Measurements from ENCODE around the gene LRRK1.
A peak's percentile ranks its signal among the peaks of the same experiment; 100 is the strongest.

Gene LRRK1

DNA sequence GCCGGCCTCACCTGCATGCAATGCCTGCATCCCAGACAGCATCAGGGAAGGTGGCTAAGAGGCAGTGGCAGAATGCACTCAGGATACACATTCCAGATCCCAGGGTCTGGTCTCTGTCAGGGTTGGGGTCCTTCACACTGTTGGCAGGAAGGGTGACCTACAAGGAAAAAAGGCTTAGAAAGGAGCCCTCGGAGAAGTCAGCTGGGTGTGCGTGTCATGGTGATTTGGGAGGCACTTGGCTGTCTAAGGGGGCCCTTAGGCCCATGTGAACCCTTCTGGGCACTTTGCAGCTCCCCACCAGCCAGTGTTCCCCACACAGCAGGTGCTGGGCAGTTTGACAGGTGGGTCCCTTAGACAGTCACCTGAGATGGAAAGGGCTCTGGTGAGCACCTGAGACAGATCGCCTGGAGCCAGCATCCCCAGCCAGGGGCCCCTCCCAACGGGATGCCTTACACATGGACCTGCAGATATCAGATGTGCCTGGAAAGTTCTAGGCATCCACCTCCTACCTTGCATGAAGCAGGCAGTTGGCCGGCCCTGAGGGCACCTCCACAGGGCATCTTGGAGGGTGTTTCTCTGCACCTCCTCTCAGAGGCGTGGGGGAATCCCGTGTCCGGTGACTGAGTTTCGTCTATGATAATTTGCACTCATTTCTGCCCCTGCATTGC is 131.6 kb downstream of the LRRK1 start:
- TF ChIP-seq POLR2AphosphoS5 (IDR thresholded peaks at IDR 0.05; ENCODE audit: low read depth, low read length) (no peak), POLR2A (IDR thresholded peaks at IDR 0.05; ENCODE audit: low read depth, low read length) (no peak), TAF1 (IDR thresholded peaks at IDR 0.05; ENCODE audit: borderline replicate concordance, low read depth, low read length) (no peak)
- FAIRE-seq (no peak), DNase-seq (ENCODE audit: insufficient read length) (no peak)

DNA sequence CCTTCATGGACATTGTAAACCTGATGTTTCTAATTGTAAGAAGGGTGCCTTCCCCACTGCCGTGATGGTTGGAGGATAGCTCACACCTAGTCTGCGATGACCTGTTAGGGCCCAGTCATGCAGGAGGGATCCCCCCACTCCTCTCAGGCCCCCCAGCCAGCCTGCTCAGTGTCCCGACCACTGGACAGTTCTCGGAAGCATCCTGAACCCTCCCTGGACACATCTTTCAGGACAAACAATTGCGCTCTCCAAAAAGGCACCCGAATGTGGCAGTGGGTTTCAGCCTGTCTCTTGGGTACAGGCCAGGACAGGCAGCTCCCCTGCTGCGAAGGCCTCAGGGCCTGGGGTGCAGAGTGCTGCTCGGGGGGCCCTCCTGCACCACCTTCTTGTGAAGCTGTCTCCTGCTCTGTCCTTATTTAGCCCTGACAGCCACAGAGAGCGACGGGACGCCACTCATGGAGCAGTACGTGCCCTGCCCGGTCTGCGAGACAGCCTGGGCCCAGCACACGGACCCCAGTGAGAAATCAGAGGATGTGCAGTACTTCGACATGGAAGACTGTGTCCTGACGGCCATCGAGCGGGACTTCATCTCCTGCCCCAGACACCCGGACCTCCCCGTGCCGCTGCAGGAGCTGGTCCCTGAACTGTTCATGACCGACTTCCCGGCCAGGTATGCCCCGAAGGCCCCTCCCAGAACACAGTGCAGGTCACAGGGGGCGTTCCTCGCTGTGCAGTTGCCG is 132.3 kb downstream of the LRRK1 start:
- TF ChIP-seq TAF1 (IDR thresholded peaks at IDR 0.05; ENCODE audit: borderline replicate concordance, low read depth, low read length), result no peak
- FAIRE-seq (no peak), DNase-seq (ENCODE audit: insufficient read length) (no peak)

DNA sequence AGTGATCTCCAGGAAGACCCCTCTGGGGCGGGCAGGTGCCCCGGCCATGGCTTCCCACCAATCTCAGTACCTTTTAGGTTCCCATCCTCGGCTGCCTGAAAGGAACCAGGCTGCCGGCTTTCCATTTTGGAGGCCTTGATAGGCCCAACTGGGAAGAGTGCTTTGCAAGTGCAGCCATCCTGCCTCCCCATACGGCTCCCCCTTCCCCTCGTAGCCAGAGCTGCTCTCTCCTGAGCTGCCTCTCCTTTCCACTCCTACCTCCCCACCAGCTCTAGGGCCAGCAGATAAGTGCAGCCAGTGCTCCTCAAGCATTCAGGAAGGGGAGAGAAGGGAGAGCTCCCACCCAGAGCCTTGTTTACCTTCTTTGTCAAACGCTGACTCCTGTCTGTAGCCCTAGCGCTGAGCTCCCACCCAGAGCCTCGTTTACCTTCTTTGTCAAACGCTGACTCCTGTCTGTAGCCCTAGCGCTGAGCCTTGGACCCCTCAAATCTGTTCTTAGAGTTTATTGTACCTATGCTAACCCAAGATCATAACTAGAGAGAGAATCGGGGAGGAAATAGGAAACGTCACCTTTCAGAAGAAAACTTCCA is 133.0 kb downstream of the LRRK1 start:
- FAIRE-seq, result no peak
- no peak for DNase-seq (ENCODE audit: insufficient read length)

GRCh38 chr15:101052681-101053121 is 133.5 kb downstream of the LRRK1 start:
- DNase-seq (ENCODE audit: insufficient read length), result no peak
- TF ChIP-seq POLR2A (IDR thresholded peaks at IDR 0.05; ENCODE audit: low read depth, low read length), result no peak
- no peak for TF ChIP-seq TAF1 (IDR thresholded peaks at IDR 0.05; ENCODE audit: borderline replicate concordance, low read depth, low read length)
- no peak for TF ChIP-seq POLR2AphosphoS5 (IDR thresholded peaks at IDR 0.05; ENCODE audit: low read depth, low read length)
- no peak for FAIRE-seq

More for the DNA sequence above, 133.0 kb downstream of the LRRK1 start:
- TF ChIP-seq POLR2A (IDR thresholded peaks at IDR 0.05; ENCODE audit: low read depth, low read length) (no peak), TAF1 (IDR thresholded peaks at IDR 0.05; ENCODE audit: borderline replicate concordance, low read depth, low read length) (no peak), POLR2AphosphoS5 (IDR thresholded peaks at IDR 0.05; ENCODE audit: low read depth, low read length) (no peak)

DNA sequence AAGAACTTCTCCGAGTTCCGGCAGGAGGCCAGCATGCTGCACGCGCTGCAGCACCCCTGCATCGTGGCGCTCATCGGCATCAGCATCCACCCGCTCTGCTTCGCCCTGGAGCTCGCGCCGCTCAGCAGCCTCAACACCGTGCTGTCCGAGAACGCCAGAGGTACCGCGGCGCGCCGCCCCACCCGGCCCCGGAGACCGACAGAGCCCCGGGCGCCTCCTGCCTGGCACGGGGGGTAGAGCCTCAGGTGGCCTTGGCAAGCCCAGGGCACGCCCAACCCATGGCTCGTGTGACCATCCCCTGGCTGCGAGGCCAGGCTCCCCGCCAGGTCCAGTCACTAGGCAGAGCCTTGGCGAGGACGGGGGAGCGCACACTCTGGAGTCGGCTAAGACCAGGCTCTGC is 134.1 kb downstream of the LRRK1 start:
- DNase-seq (ENCODE audit: insufficient read length), result no peak
- no peak for FAIRE-seq
- TF ChIP-seq TAF1 (IDR thresholded peaks at IDR 0.05; ENCODE audit: borderline replicate concordance, low read depth, low read length), result no peak

DNA sequence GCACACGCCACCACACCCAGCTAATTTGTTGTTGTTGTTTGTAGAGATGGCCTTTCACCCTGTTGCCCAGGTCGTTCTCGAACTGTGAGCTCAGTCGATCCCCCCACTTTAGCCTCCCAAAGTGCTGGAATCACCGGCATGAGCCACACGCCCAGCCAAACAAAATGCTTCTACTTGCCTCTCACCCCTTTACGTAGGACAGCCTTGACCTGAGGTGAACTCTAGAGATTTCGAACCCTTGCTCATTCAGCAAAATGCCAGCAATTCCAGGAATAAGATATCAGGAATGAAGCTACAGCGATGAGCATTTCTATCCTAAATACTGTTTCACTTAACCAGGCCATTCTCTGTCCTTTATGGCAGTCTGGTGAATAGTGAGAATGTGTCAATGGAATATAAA is 135.0 kb downstream of the LRRK1 start:
- TF ChIP-seq POLR2AphosphoS5 (IDR thresholded peaks at IDR 0.05; ENCODE audit: low read depth, low read length) (no peak), POLR2A (IDR thresholded peaks at IDR 0.05; ENCODE audit: low read depth, low read length) (no peak), TAF1 (IDR thresholded peaks at IDR 0.05; ENCODE audit: borderline replicate concordance, low read depth, low read length) (no peak)
- no peak for FAIRE-seq

DNA sequence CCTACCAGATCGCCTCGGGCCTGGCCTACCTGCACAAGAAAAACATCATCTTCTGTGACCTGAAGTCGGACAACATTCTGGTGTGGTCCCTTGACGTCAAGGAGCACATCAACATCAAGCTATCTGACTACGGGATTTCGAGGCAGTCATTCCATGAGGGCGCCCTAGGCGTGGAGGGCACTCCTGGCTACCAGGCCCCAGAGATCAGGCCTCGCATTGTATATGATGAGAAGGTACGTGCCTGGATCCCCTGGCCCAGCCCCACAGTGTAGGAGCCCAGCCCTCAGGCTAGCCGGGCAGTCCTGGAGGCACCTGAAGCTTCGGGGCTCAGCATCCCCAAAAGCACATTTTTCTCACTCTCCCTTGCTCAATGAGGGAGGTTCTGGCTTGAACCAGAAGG is 135.8 kb downstream of the LRRK1 start:
- TF ChIP-seq POLR2AphosphoS5 (IDR thresholded peaks at IDR 0.05; ENCODE audit: low read depth, low read length) (no peak), TAF1 (IDR thresholded peaks at IDR 0.05; ENCODE audit: borderline replicate concordance, low read depth, low read length) (no peak), POLR2A (IDR thresholded peaks at IDR 0.05; ENCODE audit: low read depth, low read length) (no peak)
- FAIRE-seq (no peak), DNase-seq (ENCODE audit: insufficient read length) (no peak)

More for the DNA sequence above, 135.0 kb downstream of the LRRK1 start:
- DNase-seq (ENCODE audit: insufficient read length), result no peak

DNA sequence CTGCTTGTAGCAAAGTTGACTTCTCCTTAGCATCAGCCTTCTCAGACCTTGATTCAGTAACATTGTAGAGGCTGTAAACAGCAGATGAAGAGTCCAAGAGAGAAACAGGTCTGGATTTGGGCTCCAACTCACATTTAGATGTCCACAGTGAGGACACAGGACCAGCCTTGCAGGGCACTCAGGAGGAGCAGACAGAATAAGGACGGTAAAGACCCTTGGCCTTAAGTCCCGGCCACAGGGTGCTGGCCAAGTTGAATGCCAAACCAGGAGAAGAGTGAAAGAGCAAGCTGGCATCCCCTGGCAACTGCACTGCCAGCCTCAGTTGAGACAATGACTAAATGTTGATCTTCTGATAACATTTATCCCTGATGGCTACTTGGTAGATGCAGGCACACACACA is 136.3 kb downstream of the LRRK1 start:
- no peak for FAIRE-seq
- TF ChIP-seq TAF1 (IDR thresholded peaks at IDR 0.05; ENCODE audit: borderline replicate concordance, low read depth, low read length), result no peak
- no peak for TF ChIP-seq POLR2A (IDR thresholded peaks at IDR 0.05; ENCODE audit: low read depth, low read length)
- TF ChIP-seq POLR2AphosphoS5 (IDR thresholded peaks at IDR 0.05; ENCODE audit: low read depth, low read length), result no peak
- no peak for DNase-seq (ENCODE audit: insufficient read length)

DNA sequence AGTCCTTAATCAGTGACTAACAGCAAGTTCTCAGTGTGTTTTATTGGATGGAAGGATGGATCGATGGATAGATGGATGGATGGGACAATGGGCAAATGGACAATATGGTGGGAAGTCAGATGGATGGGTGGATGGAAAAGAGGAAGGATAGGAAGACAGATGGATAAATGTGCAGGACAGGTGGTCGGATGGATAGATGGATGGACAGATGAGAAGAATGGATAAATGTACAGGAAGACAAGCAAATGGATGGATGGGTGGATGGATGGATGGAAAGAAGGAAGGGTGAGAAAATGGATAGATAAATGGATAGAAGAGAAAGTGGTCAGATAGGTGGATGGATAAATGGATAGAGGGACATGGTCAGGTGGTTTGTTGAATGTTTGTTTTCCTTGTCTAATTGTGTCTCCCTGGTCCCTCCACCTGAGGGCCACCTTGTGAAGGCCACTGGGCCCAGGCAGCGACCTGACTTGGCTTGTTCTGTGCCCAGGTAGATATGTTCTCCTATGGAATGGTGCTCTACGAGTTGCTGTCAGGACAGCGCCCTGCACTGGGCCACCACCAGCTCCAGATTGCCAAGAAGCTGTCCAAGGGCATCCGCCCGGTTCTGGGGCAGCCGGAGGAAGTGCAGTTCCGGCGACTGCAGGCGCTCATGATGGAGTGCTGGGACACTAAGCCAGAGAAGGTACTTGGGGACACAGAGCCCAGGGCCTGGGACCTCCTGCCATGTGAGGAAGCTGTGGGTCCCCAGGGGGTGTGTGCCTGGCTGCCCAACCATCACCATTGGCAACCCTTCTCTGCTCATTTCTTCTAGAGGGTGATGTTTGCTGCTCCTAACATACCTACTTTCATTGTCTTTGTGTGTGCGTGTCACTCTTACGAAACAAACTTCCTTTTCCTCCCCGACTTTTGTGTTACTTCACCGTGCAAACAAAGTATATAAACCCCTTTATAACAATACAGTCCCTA is 137.5 kb downstream of the LRRK1 start:
- FAIRE-seq, result peak; percentile 17
- TF ChIP-seq POLR2A (IDR thresholded peaks at IDR 0.05; ENCODE audit: low read depth, low read length) (no peak), TAF1 (IDR thresholded peaks at IDR 0.05; ENCODE audit: borderline replicate concordance, low read depth, low read length) (no peak), POLR2AphosphoS5 (IDR thresholded peaks at IDR 0.05; ENCODE audit: low read depth, low read length) (no peak)

GRCh38 chr15:101057841-101058407 is 138.8 kb downstream of the LRRK1 start:
- FAIRE-seq (no peak), DNase-seq (ENCODE audit: insufficient read length) (no peak)
- TF ChIP-seq TAF1 (IDR thresholded peaks at IDR 0.05; ENCODE audit: borderline replicate concordance, low read depth, low read length) (no peak), POLR2AphosphoS5 (IDR thresholded peaks at IDR 0.05; ENCODE audit: low read depth, low read length) (no peak), POLR2A (IDR thresholded peaks at IDR 0.05; ENCODE audit: low read depth, low read length) (no peak)

More for the DNA sequence above, 137.5 kb downstream of the LRRK1 start:
- DNase-seq (ENCODE audit: insufficient read length), result no peak

DNA sequence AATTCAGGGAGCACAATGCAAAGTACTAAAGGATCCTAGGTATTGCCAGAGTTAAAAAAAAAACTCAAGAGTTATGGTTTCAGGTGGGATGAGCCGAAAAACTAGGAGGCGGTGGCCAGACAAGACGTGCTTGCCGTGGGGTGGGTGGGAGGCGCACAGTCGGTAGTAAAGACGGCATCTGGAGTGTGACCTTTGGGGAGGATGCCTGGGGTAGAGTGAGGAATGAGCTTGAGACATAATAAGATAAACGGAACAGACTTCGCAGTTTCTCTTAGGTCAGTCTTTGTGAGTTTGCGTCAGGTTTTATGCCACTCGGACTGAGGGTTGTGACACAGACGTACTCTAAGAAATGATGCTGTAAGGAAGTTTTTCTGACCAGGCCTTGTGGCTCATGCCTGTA is 139.6 kb downstream of the LRRK1 start:
- FAIRE-seq (no peak), DNase-seq (ENCODE audit: insufficient read length) (no peak)
- no peak for TF ChIP-seq POLR2A (IDR thresholded peaks at IDR 0.05; ENCODE audit: low read depth, low read length)
- TF ChIP-seq POLR2AphosphoS5 (IDR thresholded peaks at IDR 0.05; ENCODE audit: low read depth, low read length), result no peak
- no peak for TF ChIP-seq TAF1 (IDR thresholded peaks at IDR 0.05; ENCODE audit: borderline replicate concordance, low read depth, low read length)
